HG03175 (cell line): ENCODE measurements around the gene ZMYND11.
A peak's percentile ranks its signal among the peaks of the same experiment; 100 is the strongest.
"Not testable (repeated sequence)": the region's sequence is repeated elsewhere in the genome, so short reads cannot be mapped to it uniquely, and the experiment has no call there.

Experiments used
- ATAC-seq: cut with Tn5 transposase; IDR thresholded peaks from one replicate; pipeline ENCODE4 v1.9.1; 2021; ENCODE audit warnings: mild to moderate bottlenecking, moderate library complexity; ENCODE audit not compliant: unreplicated experiment

ZMYND11 gene

DNA sequence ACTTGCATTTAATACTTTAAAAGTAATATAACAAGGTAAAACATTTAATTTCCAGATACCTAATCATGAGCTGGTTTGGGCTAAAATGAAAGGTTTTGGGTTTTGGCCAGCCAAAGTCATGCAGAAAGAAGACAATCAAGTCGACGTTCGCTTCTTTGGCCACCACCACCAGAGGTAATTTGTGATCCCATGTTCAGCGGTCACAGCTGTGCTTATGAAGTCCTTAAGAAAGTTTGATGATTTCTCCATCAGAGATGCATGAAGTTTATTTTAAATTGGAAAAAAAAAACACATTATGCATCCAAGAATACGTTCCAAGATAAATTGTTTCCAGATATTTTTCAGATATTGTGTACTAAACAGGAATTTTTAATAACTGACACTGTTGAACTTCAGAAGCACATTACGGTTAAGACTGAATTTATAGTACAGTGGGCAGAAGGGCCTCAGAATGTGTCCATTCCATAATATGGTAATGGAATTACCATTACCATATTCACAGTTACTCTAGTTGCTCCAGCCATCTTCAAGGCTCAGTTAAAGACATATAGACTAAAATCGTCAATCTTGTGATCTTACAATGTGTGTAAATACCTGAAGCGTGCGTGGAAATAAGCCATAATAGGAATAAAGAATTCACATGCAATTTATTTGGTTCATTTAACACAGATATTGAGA lies 106.8 kb downstream of the ZMYND11 start:
- no peak for ATAC-seq

DNA sequence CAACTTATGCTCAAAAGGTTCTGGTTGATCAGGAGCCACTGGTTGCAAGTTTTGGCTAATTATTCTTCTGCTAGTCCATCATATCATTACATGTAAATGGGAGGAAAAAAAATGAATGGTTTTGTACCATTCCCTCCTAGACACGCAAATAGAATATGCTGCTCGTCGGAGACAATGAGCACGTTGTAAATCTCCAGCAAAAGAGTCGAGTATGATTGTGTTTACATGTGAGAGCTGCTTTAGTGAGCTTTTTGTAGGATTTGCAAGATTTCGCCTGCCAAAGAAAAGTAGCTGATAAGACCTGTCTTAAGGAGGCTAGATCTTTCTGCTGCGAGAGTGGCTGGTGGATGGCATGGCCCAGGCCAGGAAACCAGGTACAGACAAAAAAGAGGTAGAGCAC lies 109.0 kb downstream of the ZMYND11 start:
- ATAC-seq, result no peak

DNA sequence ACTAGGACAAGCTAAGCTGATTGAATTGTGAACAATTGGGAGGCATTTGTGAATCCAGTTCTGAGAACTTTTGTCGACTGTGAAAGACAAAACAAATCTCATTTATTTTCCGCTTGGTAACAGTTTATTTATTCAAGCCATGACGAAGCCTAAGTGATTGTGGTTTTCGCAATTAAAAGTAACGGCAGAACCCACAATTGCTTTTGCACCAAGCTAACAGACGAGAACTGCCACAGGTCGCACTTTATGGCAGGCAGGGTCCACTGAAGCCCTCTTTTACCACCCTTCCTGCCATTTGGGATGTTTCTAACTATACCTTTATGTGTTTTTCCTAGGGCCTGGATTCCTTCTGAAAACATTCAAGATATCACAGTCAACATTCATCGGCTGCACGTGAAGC lies 111.2 kb downstream of the ZMYND11 start:
- ATAC-seq, result no peak

DNA sequence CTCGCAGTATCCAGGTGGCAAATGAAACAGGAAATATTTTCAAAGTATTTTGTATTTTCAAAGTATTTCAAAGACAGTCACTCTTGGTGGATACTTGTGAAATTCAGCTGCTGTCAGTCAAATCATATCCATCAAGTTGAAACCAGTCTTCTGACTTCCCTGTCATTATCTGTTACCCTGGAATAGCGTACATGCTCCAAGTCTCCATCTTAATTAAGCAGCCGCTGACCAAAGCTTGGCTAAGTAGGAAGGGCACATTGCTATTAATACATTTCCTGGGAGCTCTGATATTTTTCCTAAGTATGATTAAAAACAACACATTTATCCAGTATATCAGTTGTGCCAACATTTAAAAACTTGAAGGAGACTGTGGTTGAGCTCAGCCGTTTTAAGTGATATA lies 112.2 kb downstream of the ZMYND11 start:
- no peak for ATAC-seq

DNA sequence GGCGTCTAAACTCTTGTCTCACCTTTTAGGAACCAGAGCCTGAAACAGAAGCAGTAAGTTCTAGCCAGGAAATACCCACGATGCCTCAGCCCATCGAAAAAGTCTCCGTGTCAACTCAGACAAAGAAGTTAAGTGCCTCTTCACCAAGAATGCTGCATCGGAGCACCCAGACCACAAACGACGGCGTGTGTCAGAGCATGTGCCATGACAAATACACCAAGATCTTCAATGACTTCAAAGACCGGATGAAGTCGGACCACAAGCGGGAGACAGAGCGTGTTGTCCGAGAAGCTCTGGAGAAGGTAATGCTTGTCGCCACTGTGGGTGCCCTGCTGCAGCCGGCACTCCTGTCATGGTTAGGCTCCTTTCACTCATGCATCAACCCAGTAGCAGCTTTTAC lies 113.1 kb downstream of the ZMYND11 start:
- no peak for ATAC-seq

DNA sequence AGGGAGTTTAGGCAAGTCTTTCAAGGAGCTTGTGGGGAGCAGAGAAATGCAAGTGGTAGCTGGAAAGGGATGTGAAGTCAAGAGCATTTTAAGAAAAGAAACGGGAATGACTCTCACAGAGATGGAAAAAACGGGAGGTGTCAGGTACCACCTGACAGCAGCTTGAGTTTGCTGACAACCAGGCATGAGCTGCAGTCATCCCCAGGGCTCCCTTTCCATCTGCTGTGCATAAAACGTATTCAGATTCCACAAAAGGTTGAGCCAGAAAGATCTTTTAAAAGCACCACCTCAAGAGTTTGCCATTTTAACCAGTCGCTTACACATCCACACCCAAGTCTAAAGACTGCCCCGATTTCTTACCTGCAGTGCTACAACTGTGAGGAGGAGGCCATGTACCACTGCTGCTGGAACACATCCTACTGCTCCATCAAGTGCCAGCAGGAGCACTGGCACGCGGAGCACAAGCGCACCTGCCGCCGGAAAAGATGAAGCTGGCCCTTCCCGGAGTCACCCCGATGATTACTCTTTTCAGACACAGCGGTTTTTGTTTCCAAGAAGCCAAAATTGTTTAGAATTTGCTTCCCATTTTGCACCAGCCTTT lies 116.8 kb downstream of the ZMYND11 start:
- no peak for ATAC-seq

DNA sequence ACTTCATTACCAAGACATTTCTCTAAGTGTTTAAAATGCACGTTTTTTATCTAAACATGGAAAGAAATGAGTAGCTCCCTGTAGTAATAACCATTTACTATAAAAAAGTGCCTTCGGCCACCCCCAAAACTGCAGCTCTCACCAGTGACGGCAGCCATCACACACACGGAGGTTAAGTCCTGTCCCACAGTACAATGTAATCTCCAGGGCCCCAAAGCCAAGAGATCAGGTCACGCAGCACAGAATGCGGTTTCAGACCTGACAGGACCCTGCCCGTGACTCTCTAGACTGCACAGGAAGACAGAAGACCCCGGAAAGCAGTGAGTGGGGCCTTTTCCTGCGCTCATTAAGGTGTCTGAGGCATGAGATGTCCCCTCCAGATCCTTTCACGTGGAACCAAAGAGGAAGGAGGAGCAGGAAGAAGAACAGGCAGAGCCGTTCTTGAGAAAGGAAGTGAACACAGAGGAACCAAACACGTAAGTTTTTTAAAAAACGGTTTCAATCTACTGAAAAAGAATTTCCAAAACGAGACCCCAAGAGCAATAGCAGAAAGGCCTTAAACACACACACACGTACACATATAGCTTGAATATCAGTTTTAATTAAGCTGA lies 125.7 kb downstream of the ZMYND11 start:
- ATAC-seq, result no peak

DNA sequence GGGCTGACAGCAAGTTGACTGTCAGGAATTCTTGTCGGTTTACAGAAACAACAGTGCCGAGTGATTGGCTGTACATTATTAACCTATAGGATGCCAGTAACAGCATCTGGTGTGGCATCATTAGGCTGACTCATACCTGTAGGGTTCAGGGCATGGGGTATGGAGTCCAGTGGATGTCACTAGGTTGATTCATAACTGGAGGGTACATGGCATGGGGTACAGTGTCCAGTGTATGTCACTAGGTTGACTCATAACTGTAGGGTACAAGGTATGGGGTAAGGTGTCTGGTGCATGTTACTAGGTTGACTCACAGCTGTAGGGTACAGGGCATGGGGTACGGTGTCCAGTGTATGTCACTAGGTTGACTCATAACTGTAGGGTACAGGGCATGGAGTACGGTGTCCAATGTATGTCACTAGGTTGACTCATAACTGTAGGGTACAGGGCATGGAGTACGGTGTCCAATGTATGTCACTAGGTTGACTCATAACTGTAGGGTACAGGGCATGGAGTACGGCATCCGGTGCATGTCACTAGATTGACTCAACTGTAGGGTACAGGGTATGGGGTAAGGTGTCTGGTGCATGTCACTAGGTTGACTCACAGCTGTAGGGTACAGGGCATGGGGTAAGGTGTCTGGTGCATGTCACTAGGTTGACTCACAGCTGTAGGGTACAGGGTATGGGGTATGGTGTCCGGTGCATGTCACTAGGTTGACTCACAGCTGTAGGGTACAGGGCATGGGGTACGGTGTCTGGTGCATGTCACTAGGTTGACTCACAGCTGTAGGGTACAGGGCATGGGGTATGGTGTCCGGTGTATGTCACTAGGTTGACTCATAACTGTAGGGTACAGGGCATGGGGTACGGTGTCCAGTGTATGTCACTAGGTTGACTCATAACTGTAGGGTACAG lies 129.2 kb downstream of the ZMYND11 start:
- ATAC-seq, result not testable (repeated sequence)

DNA sequence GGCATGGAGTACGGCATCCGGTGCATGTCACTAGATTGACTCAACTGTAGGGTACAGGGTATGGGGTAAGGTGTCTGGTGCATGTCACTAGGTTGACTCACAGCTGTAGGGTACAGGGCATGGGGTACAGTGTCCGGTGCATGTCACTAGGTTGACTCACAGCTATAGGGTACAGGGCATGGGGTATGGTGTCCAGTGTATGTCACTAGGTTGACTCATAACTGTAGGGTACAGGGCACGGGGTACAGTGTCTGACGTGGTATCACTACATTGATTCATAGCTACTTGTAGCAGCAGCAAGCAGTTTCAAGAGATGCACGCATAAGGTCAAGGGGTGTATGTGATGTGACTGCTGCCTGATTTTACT lies 129.8 kb downstream of the ZMYND11 start:
- ATAC-seq, result peak; percentile 51

DNA sequence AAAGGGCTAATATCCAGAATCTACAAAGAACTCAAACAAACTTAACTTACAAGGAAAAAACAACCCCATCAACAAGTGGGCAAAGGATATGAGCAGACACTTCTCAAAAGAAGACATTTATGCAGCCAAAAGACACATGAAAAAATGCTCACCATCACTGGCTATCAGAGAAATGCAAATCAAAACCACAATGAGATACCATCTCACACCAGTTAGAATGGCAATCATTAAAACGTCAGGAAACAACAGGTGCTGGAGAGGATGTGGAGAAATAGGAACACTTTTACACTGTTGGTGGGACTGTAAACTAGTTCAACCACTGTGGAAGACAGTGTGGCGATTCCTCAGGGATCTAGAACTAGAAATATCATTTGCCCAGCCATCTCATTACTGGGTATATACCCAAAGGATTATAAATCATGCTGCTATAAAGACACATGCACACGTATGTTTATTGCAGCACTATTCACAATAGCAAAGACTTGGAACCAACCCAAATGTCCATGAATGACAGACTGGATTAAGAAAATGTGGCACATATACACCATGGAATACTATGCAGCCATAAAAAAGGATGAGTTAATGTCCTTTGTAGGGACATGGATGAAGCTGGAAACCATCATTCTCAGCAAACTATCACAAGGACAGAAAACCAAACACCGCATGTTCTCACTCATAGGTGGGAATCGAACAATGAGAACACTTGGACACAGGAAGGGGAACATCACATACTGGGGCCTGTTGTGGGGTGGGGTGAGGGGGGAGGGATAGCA lies 130.7 kb downstream of the ZMYND11 start:
- not testable (repeated sequence) for ATAC-seq

DNA sequence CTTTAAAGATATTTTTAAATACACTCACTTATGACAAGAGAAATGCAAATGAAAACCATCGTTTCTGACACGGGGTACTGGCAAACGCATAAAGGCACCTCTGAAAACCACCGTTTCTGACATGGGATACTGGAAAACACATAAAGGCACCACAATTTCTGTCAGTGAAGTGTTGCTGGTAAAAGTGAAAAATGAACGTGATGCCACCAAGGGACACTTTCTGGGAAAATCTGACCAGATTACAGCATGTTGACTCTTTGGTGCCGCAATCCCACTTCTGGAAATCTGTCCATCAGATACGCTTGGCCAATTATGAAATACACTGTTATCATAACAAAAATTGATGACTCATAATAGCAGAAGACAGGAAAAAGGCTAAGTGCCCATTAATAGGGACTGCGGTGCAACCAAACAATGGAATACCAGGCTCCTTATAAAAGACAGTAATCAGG lies 131.7 kb downstream of the ZMYND11 start:
- ATAC-seq, result no peak

DNA sequence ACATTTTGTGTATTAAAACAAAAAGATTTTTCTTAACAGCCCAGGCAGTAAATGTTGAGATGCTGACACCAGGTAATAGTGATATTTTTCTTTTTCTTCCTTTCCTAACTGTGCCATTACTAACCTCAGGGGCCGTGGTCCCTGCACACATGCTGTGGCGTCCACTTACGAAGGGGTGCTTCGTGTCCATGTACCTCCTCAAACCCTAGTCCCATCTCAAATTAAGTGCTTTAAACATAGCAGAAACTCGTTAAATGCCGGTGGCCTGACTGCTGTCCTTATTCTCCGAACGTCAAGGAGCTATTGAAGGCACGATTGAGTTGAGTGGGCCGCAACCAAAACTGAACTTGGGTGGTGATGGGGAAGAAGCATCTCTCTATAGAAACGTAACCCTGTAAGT lies 132.4 kb downstream of the ZMYND11 start:
- no peak for ATAC-seq

DNA sequence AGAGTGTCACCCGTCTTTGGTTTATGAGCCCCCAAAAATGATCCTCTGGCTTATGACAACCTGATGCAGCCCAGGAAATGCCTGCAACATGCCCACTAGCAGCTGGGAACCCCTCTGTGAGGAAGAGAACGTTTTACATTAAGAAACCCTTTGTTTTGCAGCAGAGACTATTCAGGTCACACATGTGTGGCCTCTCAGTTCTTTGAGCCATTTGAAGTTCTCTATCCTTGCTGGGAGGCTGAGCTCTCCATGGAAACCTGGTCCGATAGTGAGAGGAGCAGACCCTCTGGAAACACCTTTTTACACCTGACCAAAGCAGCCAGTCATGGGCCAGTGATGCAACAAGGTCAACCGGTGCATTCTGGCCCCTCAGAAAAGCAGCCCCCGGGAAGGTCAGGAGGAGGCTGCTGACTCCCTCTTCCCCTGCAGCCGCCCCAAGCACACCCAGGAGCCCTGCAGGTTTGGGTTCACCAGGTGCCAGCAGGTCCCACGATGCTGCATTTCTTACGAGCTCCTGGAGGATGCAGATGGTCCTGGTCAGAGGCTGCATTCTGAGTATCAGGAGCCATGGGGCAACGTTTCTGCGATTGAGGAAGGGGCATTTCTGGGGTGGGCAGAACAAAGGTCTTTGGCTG lies 134.3 kb downstream of the ZMYND11 start:
- ATAC-seq, result no peak

DNA sequence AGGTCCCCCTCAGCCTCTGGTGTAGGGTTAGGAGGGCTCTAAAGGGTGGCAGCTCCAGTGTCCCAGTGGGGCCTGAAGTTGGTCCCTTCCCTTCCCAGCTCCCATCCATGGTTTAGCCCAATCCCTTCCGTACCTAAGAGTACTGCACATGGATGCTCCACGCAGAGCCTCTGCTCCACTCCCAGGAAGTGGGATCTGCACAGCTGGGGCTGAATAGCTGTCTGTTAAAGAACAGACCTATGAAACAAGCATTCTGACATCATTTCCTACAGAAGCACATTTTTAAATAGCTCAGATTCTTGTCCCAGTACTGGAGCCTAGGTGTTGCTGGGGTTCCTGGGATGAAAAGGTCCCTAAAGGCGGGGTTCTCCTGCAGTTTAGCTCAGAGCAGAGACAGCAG lies 135.9 kb downstream of the ZMYND11 start:
- ATAC-seq, result no peak

DNA sequence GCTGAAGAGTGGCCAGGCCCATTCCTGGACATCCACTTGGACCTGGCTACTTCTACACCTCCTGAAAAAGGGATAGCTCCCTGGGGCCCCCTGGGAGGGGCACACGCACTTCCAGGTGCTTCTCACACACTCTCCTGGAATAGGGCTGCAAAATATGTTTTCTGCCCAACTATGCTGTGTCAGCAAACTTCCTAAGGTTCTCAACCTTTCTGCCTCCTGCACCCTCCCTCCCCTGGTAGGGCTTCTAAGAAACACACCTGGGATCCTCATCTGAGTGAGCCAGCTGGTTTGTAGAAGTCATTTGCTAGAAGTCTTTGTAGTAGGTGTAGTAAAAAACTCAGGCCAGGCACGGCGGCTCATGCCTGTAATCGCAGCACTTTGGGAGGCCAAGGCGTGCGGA lies 136.5 kb downstream of the ZMYND11 start:
- no peak for ATAC-seq

DNA sequence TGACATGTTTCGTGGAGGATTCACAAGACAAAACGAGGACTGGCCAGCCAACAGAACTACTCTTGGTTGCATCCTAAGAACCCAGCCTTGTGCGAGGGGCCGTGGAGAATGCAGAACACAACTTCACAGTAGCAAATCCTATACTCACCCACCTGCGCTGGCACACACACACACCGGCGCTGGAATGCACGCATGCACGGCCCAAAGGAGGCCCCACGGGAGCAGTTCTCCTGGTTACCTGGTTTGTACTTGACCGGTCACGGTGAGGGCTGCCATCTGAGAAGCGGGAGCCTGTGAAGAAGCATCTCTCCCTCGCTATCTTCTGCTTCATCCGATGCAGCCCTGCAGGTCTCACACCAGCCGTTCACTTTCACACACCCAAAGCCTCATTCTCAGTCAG lies 137.8 kb downstream of the ZMYND11 start:
- ATAC-seq, result no peak

DNA sequence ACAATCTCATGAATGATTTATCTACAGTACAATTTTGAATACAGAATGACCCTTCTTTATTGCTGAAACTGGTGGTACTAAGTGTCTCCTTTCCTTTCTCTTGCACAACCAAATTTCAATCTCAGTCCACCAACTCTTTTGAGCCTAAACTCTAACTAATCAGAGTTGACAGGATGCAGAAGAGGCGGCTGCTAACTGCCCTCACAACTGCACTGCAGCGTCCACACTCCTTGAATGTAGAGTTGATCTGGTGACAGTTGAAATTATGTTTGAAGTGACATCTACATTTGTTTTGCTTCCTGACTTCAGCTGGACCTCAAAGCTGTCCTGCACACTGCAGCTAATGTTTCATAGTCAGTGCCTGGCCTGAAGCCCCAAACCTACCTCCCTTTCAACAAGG lies 139.6 kb downstream of the ZMYND11 start:
- no peak for ATAC-seq

DNA sequence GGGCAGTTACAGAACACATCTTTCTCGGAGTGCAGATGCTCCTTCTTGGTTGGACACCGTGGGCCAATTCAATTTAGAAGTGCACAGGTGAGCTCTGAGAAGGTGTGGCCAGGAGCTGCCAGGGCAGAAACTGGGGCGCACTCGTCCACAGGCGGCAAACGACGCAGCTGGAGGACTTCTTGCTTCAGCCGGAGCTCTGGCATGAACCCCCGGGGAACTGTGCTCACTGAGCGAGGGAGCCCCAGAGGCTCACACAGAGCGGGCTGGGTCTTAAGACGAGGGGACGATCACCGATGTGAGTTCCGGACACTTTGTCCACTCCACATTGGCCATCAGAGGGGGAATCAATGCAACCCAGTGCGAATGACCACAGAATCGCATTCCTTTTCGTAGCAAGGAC lies 140.4 kb downstream of the ZMYND11 start:
- ATAC-seq, result no peak

DNA sequence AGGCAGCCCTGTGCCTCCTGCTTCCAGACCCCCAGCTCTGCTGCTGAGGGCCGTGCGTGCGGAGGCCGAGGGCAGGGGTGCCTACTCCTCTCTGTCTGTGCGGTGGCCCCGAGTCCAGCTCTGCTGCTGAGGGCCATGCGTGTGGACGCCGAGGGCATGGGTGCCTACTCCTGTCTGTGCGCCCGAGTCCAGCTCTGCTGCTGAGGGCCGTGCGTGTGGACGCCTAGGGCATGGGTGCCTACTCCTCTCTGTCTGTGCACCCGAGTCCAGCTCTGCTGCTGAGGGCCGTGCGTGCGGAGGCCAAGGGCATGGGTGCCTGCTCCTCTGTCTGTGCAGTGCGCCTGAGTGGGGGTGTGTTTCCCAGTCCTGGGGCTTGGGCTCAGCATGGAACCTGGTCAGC lies 142.7 kb downstream of the ZMYND11 start:
- no peak for ATAC-seq

DNA sequence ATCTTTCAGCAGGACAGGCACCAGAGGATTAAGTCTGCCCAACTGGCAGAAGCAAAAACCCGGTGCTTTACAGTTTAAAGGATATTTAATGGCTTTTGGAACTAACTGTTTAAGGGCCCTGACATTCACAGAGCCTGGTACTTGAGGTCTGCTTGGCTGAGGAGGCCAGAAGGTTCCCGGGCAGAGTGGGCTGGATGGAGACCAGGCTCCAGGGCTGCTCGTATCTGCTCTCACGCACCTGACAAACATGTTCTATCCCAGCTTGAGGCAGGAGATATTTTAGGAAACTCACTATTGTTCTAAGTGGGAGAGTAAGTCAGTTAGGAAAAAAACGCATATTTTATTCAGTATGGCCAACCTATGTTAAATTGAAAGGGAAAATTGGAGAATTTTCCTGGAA lies 143.5 kb downstream of the ZMYND11 start:
- no peak for ATAC-seq
